Adrenal gland (tissue), 12 donors: Measurements from ENCODE around the gene NYAP1. TPM values are rescaled to one million over a fixed set of nuclear protein-coding genes. Genes with fewer than 3 reads are reported as not detected.
A peak's percentile ranks its signal among the peaks of the same experiment; 100 is the strongest.
"Not testable (repeated sequence)": the region's sequence is repeated elsewhere in the genome, so short reads cannot be mapped to it uniquely, and the experiment has no call there.

Experiments
- DNase-seq, 7 donors: peaks; one replicate each; pipeline ENCODE4 v3.0.0-alpha.2; 2019 to 2020
- H3K27ac ChIP-seq, 5 donors: fragments of 200-600 bp; sonication (generic) in 4 of 5; 1 replicate in 3 of 5; 2 replicates in 2 of 5; pipeline versions ENCODE4 v1.5.1 to v1.8.0; 2016 to 2020; ENCODE audit warnings: mild to moderate bottlenecking in 1 of 5
- H3K27me3 ChIP-seq: fragments of 200-600 bp; 2 replicates; pipeline ENCODE4 v1.8.0; 2021
- H3K36me3 ChIP-seq, 2 donors: fragments of 200-600 bp; replicated peaks in 1 of 2; 1 replicate in 1 of 2; 2 replicates in 1 of 2; pipeline versions ENCODE4 v1.5.1 to v1.8.0; 2018 to 2022
- H3K4me1 ChIP-seq, 2 donors: fragments of 200-600 bp; replicated peaks in 1 of 2; 1 replicate in 1 of 2; 2 replicates in 1 of 2; pipeline versions ENCODE4 v1.5.1 to v1.8.0; 2018 to 2021
- H3K4me3 ChIP-seq, 4 donors: fragments of 200-600 bp; sonication (generic) in 3 of 4; one replicate each; pipeline ENCODE4 v1.5.1; 2016 to 2018
- H3K9me3 ChIP-seq, 3 donors: fragments of 200-600 bp; sonication (generic) in 1 of 3; replicated peaks in 1 of 3; 1 replicate in 2 of 3; 2 replicates in 1 of 3; pipeline versions ENCODE4 v1.5.1 to v1.8.0; 2016 to 2021
- CTCF ChIP-seq, 6 experiments: fragments of 450-650 bp in 4 of 6; fragments of 200-600 bp in 2 of 6; sonication (generic) in 1 of 6; IDR thresholded peaks; 1 replicate in 5 of 6; 2 replicates in 1 of 6; pipeline versions ENCODE4 v1.5.1 to v1.8.0; 2016 to 2021; ENCODE audit warnings: antibody characterized with exemption in 6 of 6, mild to moderate bottlenecking in 2 of 6, moderate library complexity in 1 of 6
- POLR2A ChIP-seq, 2 donors: fragments of 450-650 bp; IDR thresholded peaks; one replicate each; pipeline ENCODE4 v1.6.1; 2017; ENCODE audit warnings: antibody characterized with exemption in 2 of 2, mild to moderate bottlenecking in 2 of 2, moderate library complexity in 1 of 2
- WGBS, 4 donors: extraction: QIAGEN DNeasy Blood & Tissue Kit in 2 of 4; methylation state at CpG; one replicate each; pipeline versions ENCODE4 v1.1.5 to v1.1.7; 2013 to 2017; 5-methylcytosine and 5-hydroxymethylcytosine counted together
- intact Hi-C, 2 donors: fragments of 100-400 bp; cut with DNase I; formaldehyde crosslinking; loops; one replicate each; pipeline versions ENCODE4 v1.14.1 to v1.15.0; 2022 to 2023
- polyA plus RNA-seq, 3 donors: library from polyadenylated mRNA; stranded (reverse); fragments of 200-250 nt in 2 of 3; fragments of 350-450 nt in 1 of 3; fragmentation: Illumina TruSeq in 1 of 3; extraction: RNeasy Lipid Tissue Mini Kit (QIAGEN cat#74804) in 1 of 3; gene quantifications; one replicate each; pipeline ENCODE4 v1.2.3, GENCODE V29; 2013 to 2014
- total RNA-seq, 9 donors: library from RNA; depleted of rRNA in 4 of 9; stranded (reverse); fragments of >200 nt in 4 of 9; fragments of 120-200 nt in 1 of 9; fragmentation: NEBNext Ultra II Directional in 1 of 9; extraction: Animal tissue kit (Norgen Biotek cat#: 25700) in 1 of 9; gene quantifications; one replicate each; pipeline versions ENCODE4 v1.1.0 to v1.2.4, GENCODE V29; 2013 to 2023
- donor health status: healthy with polysubstance abuse.
- donor health status: Bipolar disorder and iron deficiency.
- donor health status: DM: yes; HTN: yes; CAD: no.
- donor health status: DM: no; HTN: no; CAD: no.
- donor health status: DM: no; HTN: no; CAD: no.
- donor health status: DM: yes; HTN: yes; CAD: no.

The NYAP1 gene
- total and polyA plus RNA-seq, 12 donors = 0.79 to 26.1 (median 3.2) TPM; not detected in 1

- no peak overlapping the region for H3K4me3 ChIP-seq
- no peaks in the 10 kb centered on the region for H3K9me3 ChIP-seq
- 88 to 93% (median 91%) methylated on average over 8 to 9 of the region's 9 CpGs for WGBS, 4 donors
- no peaks in the 10 kb centered on the region for H3K36me3 ChIP-seq
- TF ChIP-seq POLR2A (IDR thresholded peaks at IDR 0.05) (no peak), CTCF (IDR thresholded peaks at IDR 0.05) (no peak)
- H3K4me1 ChIP-seq = peaks cover 22 to 48% of the 10 kb centered on the region in 2 donors
- peak in 3 of 7 donors; percentile 15 to 49 (median 24) for DNase-seq
- no peaks in the 10 kb centered on the region for H3K27me3 ChIP-seq
- intact Hi-C loops = no loop called here
- peak overlapping the region in 3 of 5 donors; percentile 79 to 91 (median 86) for H3K27ac ChIP-seq
Measured at GRCh38 chr7:100443096-100443840, 40.5 kb upstream of the NYAP1 start.

- WGBS, 4 donors = 20 to 25% (median 24%) methylated on average over 14 of the region's 14 CpGs
- peak in 6 of 7 donors; percentile 72 to 86 (median 81) for DNase-seq
- peaks cover 15 to 38% of the 10 kb centered on the region in 2 donors for H3K4me1 ChIP-seq
- no peaks in the 10 kb centered on the region for H3K9me3 ChIP-seq
- peak in 1 of 2 donors; percentile 29 for TF ChIP-seq POLR2A (IDR thresholded peaks at IDR 0.05)
- TF ChIP-seq CTCF (IDR thresholded peaks at IDR 0.05) = no peak
- H3K27ac ChIP-seq = peak overlapping the region; percentile 9 to 91 (median 79)
- no peak overlapping the region for H3K4me3 ChIP-seq
- H3K36me3 ChIP-seq = no peaks in the 10 kb centered on the region
- intact Hi-C loops = no loop called here
- H3K27me3 ChIP-seq = no peaks in the 10 kb centered on the region
Measured at GRCh38 chr7:100444311-100445278, 39.1 kb upstream of the NYAP1 start.

- Histone ChIP-seq H3K9me3 (no peaks in the 10 kb centered on the region), H3K4me3 (no peak overlapping the region), H3K36me3 (no peaks in the 10 kb centered on the region), H3K4me1 (peaks cover 15 to 34% of the 10 kb centered on the region in 2 donors), H3K27me3 (no peaks in the 10 kb centered on the region), H3K27ac (peak overlapping the region in 2 of 5 donors; percentile 64 to 86)
- no peak for TF ChIP-seq CTCF (IDR thresholded peaks at IDR 0.05)
- TF ChIP-seq POLR2A (IDR thresholded peaks at IDR 0.05) = no peak
- peak in 2 of 7 donors; percentile 20 to 41 for DNase-seq
- 69 to 100% (median 76%) methylated on average over 1 to 2 of the region's 2 CpGs for WGBS, 4 donors
- intact Hi-C loops = no loop called here
Measured at GRCh38 chr7:100446040-100446439, 37.7 kb upstream of the NYAP1 start.

- intact Hi-C loops, H3K27ac ChIP-seq, H3K4me3 ChIP-seq, H3K9me3 ChIP-seq, DNase-seq, H3K36me3 ChIP-seq, H3K27me3 ChIP-seq: not testable (repeated sequence)
- H3K4me1 ChIP-seq = peaks cover 15 to 34% of the 10 kb centered on the region in 2 donors
- 95 to 98% (median 97%) methylated on average over 8 of the region's 8 CpGs for WGBS, 4 donors
Measured at GRCh38 chr7:100447363-100447762, 36.4 kb upstream of the NYAP1 start.
